Progenitor cell of endocrine pancreas (in vitro differentiated cells): Measurements from ENCODE around the gene TUBA4A. TPM values are rescaled to one million over a fixed set of nuclear protein-coding genes. Genes with fewer than 3 reads are reported as not detected.
"Not testable (repeated sequence)": the region's sequence is repeated elsewhere in the genome, so short reads cannot be mapped to it uniquely, and the experiment has no call there.

Experiments
- DNase-seq: peaks from one replicate; pipeline ENCODE4 v3.0.0; 2021; ENCODE audit warnings: low spot score; ENCODE audit not compliant: unreplicated experiment
- H3K27ac Mint-ChIP-seq: 2 replicates; pipeline ENCODE4 v1.8.0; 2021; ENCODE audit warnings: mild to moderate bottlenecking, moderate library complexity, mixed read lengths
- H3K27me3 Mint-ChIP-seq: 2 replicates; pipeline ENCODE4 v1.8.0; 2021; ENCODE audit warnings: mixed read lengths
- H3K36me3 Mint-ChIP-seq: 2 replicates; pipeline ENCODE4 v1.8.0; 2022; ENCODE audit warnings: mixed read lengths; ENCODE audit not compliant: insufficient read depth
- H3K4me1 Mint-ChIP-seq: 2 replicates; pipeline ENCODE4 v1.8.0; 2021; ENCODE audit warnings: low read depth, mixed read lengths
- H3K4me3 Mint-ChIP-seq: 2 replicates; pipeline ENCODE4 v1.8.0; 2021; ENCODE audit warnings: low read depth, mild to moderate bottlenecking, moderate library complexity, mixed read lengths
- H3K9me3 Mint-ChIP-seq: 2 replicates; pipeline ENCODE4 v1.8.0; 2021; ENCODE audit warnings: low read depth, mixed read lengths
- microRNA-seq: library from miRNA; unstranded; fragments of <30 nt; microRNA quantifications from one replicate; pipeline ENCODE4 v1.1.0, GENCODE V29; 2020; ENCODE audit warnings: borderline number of aligned reads; ENCODE audit not compliant: unreplicated experiment
- total RNA-seq: library from RNA; stranded (reverse); gene quantifications from 2 replicates; pipeline ENCODE4 v1.2.1, GENCODE V29; 2021
- TF ChIP-seq, protein P1 (sequence below): fragments of 200-600 bp; sonication (generic); IDR thresholded peaks from one replicate; pipeline ENCODE4 v1.5.0; 2021; ENCODE audit warnings: antibody characterized with exemption, mild to moderate bottlenecking; ENCODE audit not compliant: unreplicated experiment

Gene TUBA4A
- total RNA-seq, 1 donor from 2014 or later: 9.1 TPM

DNA sequence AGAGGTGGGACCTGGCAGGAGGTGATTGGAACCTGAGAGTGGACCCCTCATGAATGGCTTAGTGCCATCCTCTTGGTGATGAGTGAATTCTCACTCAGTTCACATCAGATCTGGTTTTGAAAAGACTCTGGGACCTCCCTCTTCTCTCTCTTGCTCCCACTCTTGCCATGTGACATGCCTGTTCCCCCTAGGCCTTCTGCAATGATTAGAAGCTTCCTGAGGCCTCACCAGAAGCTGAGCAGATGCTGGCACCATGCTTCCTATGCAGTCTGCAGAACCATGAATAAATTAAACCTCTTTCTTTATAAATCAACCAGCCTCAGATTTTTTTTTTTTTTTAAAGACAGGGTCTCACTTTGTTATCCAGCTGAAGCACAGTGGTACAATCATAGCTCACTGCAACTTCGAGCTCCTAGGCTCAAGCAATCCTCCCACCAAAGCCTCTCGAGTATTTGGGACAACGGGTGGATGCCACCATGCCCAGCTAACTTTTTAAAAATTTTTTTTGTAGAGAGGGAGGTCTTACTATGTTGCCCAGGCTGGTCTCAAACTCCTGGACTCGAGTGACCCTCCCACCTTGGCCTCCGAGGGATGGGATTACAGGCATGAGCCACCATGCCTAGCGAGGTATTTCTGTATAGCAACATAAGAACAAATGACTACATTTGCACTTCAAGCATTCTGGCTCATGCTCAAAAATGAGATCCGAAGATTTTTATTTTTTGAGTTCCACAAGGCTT, 49.1 kb downstream of the TUBA4A start:
- Mint-ChIP-seq H3K36me3 (peaks cover 5% of the 10 kb centered on the region), H3K4me1 (peaks cover 11% of the 10 kb centered on the region), H3K4me3 (no peak overlapping the region), H3K27me3 (peaks cover 5% of the 10 kb centered on the region), H3K9me3 (no peaks in the 10 kb centered on the region), H3K27ac (no peak overlapping the region)
- TF ChIP-seq, protein P1, sequence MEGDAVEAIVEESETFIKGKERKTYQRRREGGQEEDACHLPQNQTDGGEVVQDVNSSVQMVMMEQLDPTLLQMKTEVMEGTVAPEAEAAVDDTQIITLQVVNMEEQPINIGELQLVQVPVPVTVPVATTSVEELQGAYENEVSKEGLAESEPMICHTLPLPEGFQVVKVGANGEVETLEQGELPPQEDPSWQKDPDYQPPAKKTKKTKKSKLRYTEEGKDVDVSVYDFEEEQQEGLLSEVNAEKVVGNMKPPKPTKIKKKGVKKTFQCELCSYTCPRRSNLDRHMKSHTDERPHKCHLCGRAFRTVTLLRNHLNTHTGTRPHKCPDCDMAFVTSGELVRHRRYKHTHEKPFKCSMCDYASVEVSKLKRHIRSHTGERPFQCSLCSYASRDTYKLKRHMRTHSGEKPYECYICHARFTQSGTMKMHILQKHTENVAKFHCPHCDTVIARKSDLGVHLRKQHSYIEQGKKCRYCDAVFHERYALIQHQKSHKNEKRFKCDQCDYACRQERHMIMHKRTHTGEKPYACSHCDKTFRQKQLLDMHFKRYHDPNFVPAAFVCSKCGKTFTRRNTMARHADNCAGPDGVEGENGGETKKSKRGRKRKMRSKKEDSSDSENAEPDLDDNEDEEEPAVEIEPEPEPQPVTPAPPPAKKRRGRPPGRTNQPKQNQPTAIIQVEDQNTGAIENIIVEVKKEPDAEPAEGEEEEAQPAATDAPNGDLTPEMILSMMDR: no peak
- no peak for DNase-seq

DNA sequence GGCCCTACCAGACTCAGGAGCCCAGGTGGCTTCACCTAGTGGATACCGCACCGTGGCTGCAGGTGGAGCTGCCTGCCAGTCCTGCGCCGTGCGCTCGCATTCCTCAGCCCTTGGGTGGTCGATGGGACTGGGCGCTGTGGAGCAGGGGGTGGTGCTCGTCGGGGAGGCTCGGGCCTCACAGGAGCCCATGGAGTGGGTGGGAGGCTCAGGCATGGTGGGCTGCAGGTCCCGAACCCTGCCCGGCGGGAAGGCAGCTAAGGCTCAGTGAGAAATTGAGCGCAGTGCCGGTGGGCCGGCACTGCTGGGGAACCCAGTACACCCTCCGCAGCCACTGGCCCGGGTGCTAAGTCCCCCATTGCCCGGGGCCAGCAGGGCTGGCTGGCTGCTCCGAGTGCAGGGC, 52.4 kb downstream of the TUBA4A start:
- H3K9me3 Mint-ChIP-seq, DNase-seq, H3K27ac Mint-ChIP-seq, H3K4me1 Mint-ChIP-seq, H3K4me3 Mint-ChIP-seq, H3K36me3 Mint-ChIP-seq: not testable (repeated sequence)
- H3K27me3 Mint-ChIP-seq: peaks cover 10% of the 10 kb centered on the region

DNA sequence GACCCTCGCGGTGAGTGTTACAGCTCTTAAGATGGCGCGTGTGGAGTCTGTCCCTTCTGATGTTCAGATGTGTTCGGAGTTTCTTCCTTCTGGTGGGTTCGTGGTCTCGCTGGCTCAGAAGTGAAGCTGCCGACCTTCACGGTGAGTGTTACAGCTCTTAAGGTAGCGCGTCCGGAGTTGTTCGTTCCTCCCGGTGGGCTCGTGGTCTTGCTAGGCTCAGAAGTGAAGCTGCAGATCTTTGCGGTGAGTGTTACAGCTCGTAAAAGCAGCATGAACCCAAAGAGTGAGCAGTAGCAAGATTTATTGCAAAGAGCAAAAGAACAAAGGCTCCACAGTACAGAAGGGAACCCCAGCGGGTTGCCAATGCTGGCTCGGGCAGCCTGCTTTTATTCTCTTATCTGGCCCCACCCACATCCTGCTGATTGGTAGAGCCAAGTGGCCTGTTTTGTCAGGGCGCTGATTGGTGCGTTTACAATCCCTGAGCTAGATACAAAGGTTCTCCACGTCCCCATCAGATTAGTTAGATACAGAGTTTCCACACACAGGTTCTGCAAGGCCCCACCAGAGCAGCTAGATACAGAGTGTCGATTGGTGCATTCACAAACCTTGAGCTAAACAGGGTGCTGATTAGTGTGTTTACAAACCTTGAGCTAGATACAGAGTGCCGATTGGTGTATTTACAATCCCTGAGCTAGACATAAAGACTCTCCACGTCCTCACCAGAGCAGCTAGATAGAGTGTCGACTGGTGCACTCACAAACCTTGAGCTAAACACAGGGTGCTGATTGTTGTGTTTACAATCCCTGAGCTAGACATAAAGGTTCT, 53.0 kb downstream of the TUBA4A start:
- H3K9me3 Mint-ChIP-seq, H3K36me3 Mint-ChIP-seq, H3K4me3 Mint-ChIP-seq, H3K4me1 Mint-ChIP-seq, H3K27ac Mint-ChIP-seq, DNase-seq: not testable (repeated sequence)
- peaks cover 10% of the 10 kb centered on the region for H3K27me3 Mint-ChIP-seq

Small RNA genes within 50 kb of the gene (microRNA-seq; reads per million reads assigned to microRNA genes)
- 1.8 reads per million for gene MIR153-1

Other genes with a start within 250 kb of the TUBA4A start
- gene CFAP65, start 212.4 kb downstream of the TUBA4A start, total RNA-seq: 0.65 and 0.67 TPM in 2 replicates
- 17.3 and 24.1 TPM in 2 replicates for gene IHH, start 193.0 kb downstream of the TUBA4A start, total RNA-seq
- gene NHEJ1, start 93.1 kb downstream of the TUBA4A start, total RNA-seq: 15.4 and 17.7 TPM in 2 replicates
- 1.7 and 2.8 TPM in 2 replicates for gene SLC23A3, start 83.9 kb downstream of the TUBA4A start, total RNA-seq
- gene CNPPD1, start 77.0 kb downstream of the TUBA4A start, total RNA-seq: 38.9 and 40.8 TPM in 2 replicates
- 77.0 and 77.4 TPM in 2 replicates for gene RETREG2, start 75.6 kb downstream of the TUBA4A start, total RNA-seq
- gene ZFAND2B, start 47.1 kb downstream of the TUBA4A start, total RNA-seq: 29.3 and 29.6 TPM in 2 replicates
- 26.7 and 29.9 TPM in 2 replicates for gene ABCB6, start 35.0 kb downstream of the TUBA4A start, total RNA-seq
- gene ATG9A, start 24.3 kb downstream of the TUBA4A start, total RNA-seq: 40.6 and 43.6 TPM in 2 replicates
- gene ANKZF1, start 24.1 kb downstream of the TUBA4A start, total RNA-seq: 64.3 and 66.7 TPM in 2 replicates
- 11.8 and 13.5 TPM in 2 replicates for gene GLB1L, start 8.5 kb downstream of the TUBA4A start, total RNA-seq
- gene STK16, start 8.4 kb downstream of the TUBA4A start, total RNA-seq: 23.2 and 24.1 TPM in 2 replicates
- gene TUBA4B, start 675 bp downstream of the TUBA4A start, total RNA-seq: not detected in 2 replicates
- gene DNAJB2, start 25.4 kb upstream of the TUBA4A start, total RNA-seq: 66.2 and 69.5 TPM in 2 replicates
- 30.2 and 30.5 TPM in 2 replicates for gene PTPRN, start 55.5 kb upstream of the TUBA4A start, total RNA-seq
- gene RESP18, start 78.8 kb upstream of the TUBA4A start, total RNA-seq: not detected in 2 replicates
- gene DNPEP, start 134.0 kb upstream of the TUBA4A start, total RNA-seq: 36.0 and 47.0 TPM in 2 replicates
- gene DES, start 164.5 kb upstream of the TUBA4A start, total RNA-seq: not detected in 2 replicates
- gene SPEG, start 180.9 kb upstream of the TUBA4A start, total RNA-seq: 15.1 and 15.5 TPM in 2 replicates
- gene GMPPA, start 245.0 kb upstream of the TUBA4A start, total RNA-seq: 35.8 and 37.4 TPM in 2 replicates